PC-3 (cell line): ENCODE results near the gene TMEM138. TPM values are rescaled to one million over a fixed set of nuclear protein-coding genes. Genes with fewer than 3 reads are reported as not detected.

ENCODE experiments used
- ATAC-seq: fragments of 200-7000 bp; cut with Tn5 transposase; 2 replicates; pipeline ENCODE4 v1.9.1; 2020; ENCODE audit warnings: mild to moderate bottlenecking, moderate library complexity
- BruUV-seq: library from RNA; stranded (reverse); fragments of 400-500 nt; replicated peaks from 2 replicates; lab custom pipeline; 2021; lab: Mats Ljungman, UMichigan
- CTCF ChIA-PET: fragments of 300-600 bp; sonication (Branson Sonifier 250); formaldehyde crosslinking; loops from one replicate; lab custom pipeline; 2022; ENCODE audit warnings: antibody characterized with exemption; lab: Charles Lee
- POLR2A ChIA-PET: fragments of 300-600 bp; sonication (Branson Sonifier 250); formaldehyde crosslinking; loops from one replicate; lab custom pipeline; 2022; ENCODE audit warnings: antibody characterized with exemption; ENCODE audit not compliant: unreplicated experiment; lab: Charles Lee
- DNase-seq: peaks from one replicate; pipeline ENCODE4 v3.0.0-alpha.2; 2015
- H2AFZ ChIP-seq: fragments of 300-600 bp; sonication (generic); 2 replicates; pipeline ENCODE4 v1.6.0; 2016; ENCODE audit warnings: antibody characterized with exemption, low read length
- H3F3A ChIP-seq: fragments of 300-600 bp; sonication (generic); one replicate; pipeline ENCODE4 v1.6.0; 2017; ENCODE audit warnings: antibody characterized with exemption, low read length, control low read depth, mild to moderate bottlenecking; ENCODE audit not compliant: unreplicated experiment
- H3K27ac ChIP-seq: fragments of 300-600 bp; sonication (generic); 2 replicates; pipeline ENCODE4 v1.5.1; 2016; ENCODE audit warnings: mild to moderate bottlenecking, low read length
- H3K27me3 ChIP-seq: fragments of 300-600 bp; sonication (generic); 2 replicates; pipeline ENCODE4 v1.6.1; 2016; ENCODE audit warnings: low read length, mixed read lengths
- H3K36me3 ChIP-seq: fragments of 300-600 bp; sonication (generic); 2 replicates; pipeline ENCODE4 v1.6.1; 2016; ENCODE audit warnings: low read depth, mixed run types, low read length, mixed read lengths
- H3K4me1 ChIP-seq: fragments of 300-600 bp; sonication (generic); 2 replicates; pipeline ENCODE4 v1.5.1; 2016; ENCODE audit warnings: low read length; ENCODE audit not compliant: insufficient read depth
- H3K4me2 ChIP-seq: fragments of 300-600 bp; sonication (generic); 2 replicates; pipeline ENCODE4 v1.6.0; 2016; ENCODE audit warnings: low read length
- H3K4me3 ChIP-seq: fragments of 300-600 bp; sonication (generic); 2 replicates; pipeline ENCODE4 v1.5.1; 2016; ENCODE audit warnings: mild to moderate bottlenecking, low read length, mixed read lengths
- H3K79me2 ChIP-seq: fragments of 300-600 bp; sonication (generic); 2 replicates; pipeline ENCODE4 v1.6.1; 2017; ENCODE audit warnings: low read length, mixed read lengths
- H3K9ac ChIP-seq: fragments of 300-600 bp; sonication (generic); 2 replicates; pipeline ENCODE4 v1.6.0; 2016; ENCODE audit warnings: mild to moderate bottlenecking, low read length
- H3K9me2 ChIP-seq: fragments of 300-600 bp; sonication (generic); replicated peaks from 2 replicates; pipeline ENCODE4 v1.6.1; 2016; ENCODE audit warnings: mixed run types, low read length, mixed read lengths
- H3K9me3 ChIP-seq: fragments of 300-600 bp; sonication (generic); 2 replicates; pipeline ENCODE4 v1.6.1; 2016; ENCODE audit warnings: low read length, mixed read lengths
- H4K20me1 ChIP-seq: fragments of 300-600 bp; sonication (generic); 2 replicates; pipeline ENCODE4 v1.6.1; 2016; ENCODE audit warnings: low read length, mixed read lengths
- CTCF ChIP-seq: fragments of 300-600 bp; sonication (generic); conservative IDR thresholded peaks from 2 replicates; pipeline ENCODE4 v1.5.1; 2017; ENCODE audit warnings: antibody characterized with exemption, low read depth, mild to moderate bottlenecking, low read length
- EZH2 ChIP-seq: fragments of 300-600 bp; sonication (generic); IDR thresholded peaks from one replicate; pipeline ENCODE4 v1.6.1; 2017; ENCODE audit warnings: antibody characterized with exemption, mild to moderate bottlenecking, low read length; ENCODE audit not compliant: unreplicated experiment
- EZH2phosphoT487 ChIP-seq: fragments of 300-600 bp; sonication (generic); IDR thresholded peaks from 2 replicates; pipeline ENCODE4 v1.6.1; 2018; ENCODE audit warnings: mild to moderate bottlenecking, antibody characterized with exemption, low read length, borderline replicate concordance
- intact Hi-C: fragments of 100-400 bp; cut with micrococcal nuclease; formaldehyde crosslinking; loops from 2 replicates; pipeline ENCODE4 v1.9.0; 2023
- total RNA-seq: library from RNA; depleted of rRNA; stranded (reverse); fragments of >200 nt; gene quantifications from 2 replicates; pipeline ENCODE4 v1.2.3, GENCODE V29; 2014

TMEM138 gene
- total RNA-seq, 1 experiment from 2014 or later = 40.7 TPM

- DNase-seq (no peak), ATAC-seq (no peak)
- H2AFZ ChIP-seq = no peak overlapping the region
- H3K36me3 ChIP-seq = peaks cover 4% of the 10 kb centered on the region; the same call in 1 of the 2 replicates
- no peaks in the 10 kb centered on the region for H3K9me2 ChIP-seq
- no peak overlapping the region for H3K4me3 ChIP-seq
- 0 out of 2 replicates have a peak, but pooled peaks cover 2% of the 10 kb centered on the region for H3K79me2 ChIP-seq
- intact Hi-C loops = no loop called here
- H3K27me3 ChIP-seq = no peaks in the 10 kb centered on the region
- no peaks in the 10 kb centered on the region for H3K9me3 ChIP-seq
- TF ChIP-seq EZH2 = no peak
- no peak for TF ChIP-seq EZH2phosphoT487
- H4K20me1 ChIP-seq = no peaks in the 10 kb centered on the region
- H3K4me1 ChIP-seq = no peaks in the 10 kb centered on the region
- H3K9ac ChIP-seq = no peak overlapping the region
- BruUV-seq = no TSS peak
- ChIA-PET POLR2A (no interaction called here), CTCF (no interaction called here)
- H3K4me2 ChIP-seq = no peak overlapping the region
- no peak overlapping the region for H3K27ac ChIP-seq
- H3F3A ChIP-seq = no peaks in the 10 kb centered on the region
Measured at GRCh38 chr11:61354208-61354607, 8.0 kb upstream of the TMEM138 start.

- no peaks in the 10 kb centered on the region for H4K20me1 ChIP-seq
- no peaks in the 10 kb centered on the region for H3F3A ChIP-seq
- TF ChIP-seq CTCF (no peak), EZH2 (no peak), EZH2phosphoT487 (no peak)
- no peaks in the 10 kb centered on the region for H3K27me3 ChIP-seq
- no peak overlapping the region for H2AFZ ChIP-seq
- no peak for ATAC-seq
- H3K9me2 ChIP-seq = no peaks in the 10 kb centered on the region
- POLR2A ChIA-PET = no interaction called here
- no peaks in the 10 kb centered on the region for H3K9me3 ChIP-seq
- BruUV-seq = no TSS peak
- no peak overlapping the region for H3K4me3 ChIP-seq
- H3K4me2 ChIP-seq = no peak overlapping the region
- H3K36me3 ChIP-seq = peaks cover 4% of the 10 kb centered on the region; the same call in 1 of the 2 replicates
- H3K4me1 ChIP-seq = peaks cover 10% of the 10 kb centered on the region; the same call in 1 of the 2 replicates
- intact Hi-C loops = no loop called here
- no peak for DNase-seq
- no peak overlapping the region for H3K27ac ChIP-seq
- CTCF ChIA-PET = interaction anchor here (0.6 to 1.1 kb wide), 2 partner anchors 14 to 21 kb away, joined by 3 to 8 read pairs; no protein-coding TSS in a partner anchor
- peaks cover 19% of the 10 kb centered on the region for H3K79me2 ChIP-seq
- no peak overlapping the region for H3K9ac ChIP-seq
Measured at GRCh38 chr11:61356706-61357105, 5.5 kb upstream of the TMEM138 start.

GRCh38 chr11:61357233-61357893, 4.8 kb upstream of the TMEM138 start:
- Histone ChIP-seq H3K4me3 (no peak overlapping the region), H3K79me2 (peaks cover 21% of the 10 kb centered on the region), H3K4me2 (no peak overlapping the region), H3K27me3 (no peaks in the 10 kb centered on the region), H3K27ac (no peak overlapping the region), H3K9me3 (no peaks in the 10 kb centered on the region), H3K9me2 (no peaks in the 10 kb centered on the region), H3K36me3 (peaks cover 4% of the 10 kb centered on the region; the same call in 1 of the 2 replicates), H4K20me1 (no peaks in the 10 kb centered on the region), H3F3A (no peaks in the 10 kb centered on the region), H3K9ac (no peak overlapping the region), H3K4me1 (peaks cover 10% of the 10 kb centered on the region; the same call in 1 of the 2 replicates), H2AFZ (no peak overlapping the region)
- no TSS peak for BruUV-seq
- no peak for TF ChIP-seq EZH2
- no peak for TF ChIP-seq EZH2phosphoT487
- no peak for TF ChIP-seq CTCF
- no peak for ATAC-seq
- intact Hi-C loops = no loop called here
- CTCF ChIA-PET = no interaction called here
- POLR2A ChIA-PET = no interaction called here
- no peak for DNase-seq
